HepG2 (cell line): ENCODE measurements around the gene APOC4. TPM values are rescaled to one million over a fixed set of nuclear protein-coding genes. Genes with fewer than 3 reads are reported as not detected.
A peak's percentile ranks its signal among the peaks of the same experiment; 100 is the strongest.

Experiments
- ATF7-NPFF ChIP-seq: sonication (generic); formaldehyde crosslinking; IDR thresholded peaks from 2 replicates; pipeline ENCODE4 v1.8.1; 2023; ENCODE audit warnings: mild to moderate bottlenecking, low read depth, missing genetic modification reagents, moderate library complexity
- CC2D1A ChIP-seq: sonication (generic); formaldehyde crosslinking; IDR thresholded peaks from 2 replicates; pipeline ENCODE4 v1.8.1; 2023; ENCODE audit warnings: mild to moderate bottlenecking, missing genetic modification reagents
- DR1 ChIP-seq: sonication (generic); formaldehyde crosslinking; IDR thresholded peaks from 2 replicates; pipeline ENCODE4 v1.8.0; 2021; ENCODE audit warnings: mild to moderate bottlenecking, missing genetic modification reagents, inconsistent platforms
- GATAD1 ChIP-seq: IDR thresholded peaks from 2 replicates; pipeline ENCODE4 v1.6.1; 2016; ENCODE audit warnings: missing genetic modification reagents, missing compliant biosample characterization
- NFRKB ChIP-seq: fragments of 450-650 bp; IDR thresholded peaks from 2 replicates; pipeline ENCODE4 v1.6.1; 2017
- RFXANK ChIP-seq: IDR thresholded peaks from 2 replicates; pipeline ENCODE4 v1.6.1; 2016
- SALL1 ChIP-seq: sonication (generic); formaldehyde crosslinking; IDR thresholded peaks from 2 replicates; pipeline ENCODE4 v1.8.0; 2022; ENCODE audit warnings: mild to moderate bottlenecking, missing genetic modification reagents
- ZFX ChIP-seq: sonication (generic); formaldehyde crosslinking; IDR thresholded peaks from 2 replicates; pipeline ENCODE4 v1.4.0; 2020; ENCODE audit warnings: mild to moderate bottlenecking, low read depth, missing genetic modification reagents, moderate library complexity
- ZNF235 ChIP-seq: sonication (generic); formaldehyde crosslinking; IDR thresholded peaks from 2 replicates; pipeline ENCODE4 v1.8.1; 2023; ENCODE audit warnings: mild to moderate bottlenecking, missing genetic modification reagents, borderline replicate concordance
- ZNF350 ChIP-seq: sonication (generic); formaldehyde crosslinking; IDR thresholded peaks from 2 replicates; pipeline ENCODE4 v1.4.0; 2020; ENCODE audit warnings: mild to moderate bottlenecking, low read depth, missing genetic modification reagents, borderline replicate concordance
- ZNF549 ChIP-seq: sonication (generic); formaldehyde crosslinking; IDR thresholded peaks from 2 replicates; pipeline ENCODE4 v1.5.0; 2020; ENCODE audit warnings: missing genetic modification reagents
- polyA plus RNA-seq, 8 experiments: library from polyadenylated mRNA; depleted of rRNA in 3 of 8; stranded (reverse) in 7 of 8; unstranded in 1 of 8; fragments of >200 nt; fragmentation: Illumina TruSeq in 4 of 8; extraction: Trizol in 4 of 8; gene quantifications; 2 replicates each; pipeline versions ENCODE4 v1.2.1 to v1.2.3, GENCODE V29; 2011 to 2016; ENCODE audit warnings: low read depth in 4 of 8, missing spikeins in 1 of 8, mixed read lengths in 1 of 8; ENCODE audit not compliant: insufficient read depth in 1 of 8
- total RNA-seq, 5 experiments: library from RNA; depleted of rRNA; stranded (reverse); fragments of >200 nt; fragmentation: Illumina TruSeq; extraction: Trizol; gene quantifications; 2 replicates each; pipeline ENCODE4 v1.2.3, GENCODE V29; 2016; ENCODE audit warnings: low read depth in 1 of 5
- TF ChIP-seq, protein P1 (sequence below): sonication (generic); formaldehyde crosslinking; IDR thresholded peaks from 2 replicates; pipeline ENCODE4 v1.4.0; 2020; ENCODE audit warnings: missing genetic modification reagents
- TF ChIP-seq, protein P2 (sequence below): IDR thresholded peaks from 2 replicates; pipeline ENCODE4 v1.6.1; 2016; ENCODE audit warnings: missing compliant biosample characterization, missing genetic modification reagents, borderline replicate concordance
- TF ChIP-seq, protein P3 (sequence below): sonication (generic); formaldehyde crosslinking; IDR thresholded peaks from 2 replicates; pipeline ENCODE4 v1.5.1; 2020; ENCODE audit warnings: mild to moderate bottlenecking, missing genetic modification reagents, borderline replicate concordance
- TF ChIP-seq, protein P4 (sequence below), 2 experiments: fragments of 450-650 bp in 1 of 2; sonication (generic) in 1 of 2; formaldehyde crosslinking; IDR thresholded peaks; 2 replicates each; pipeline versions ENCODE4 v1.5.0 to v1.8.0; 2020 to 2022; ENCODE audit warnings: mild to moderate bottlenecking in 1 of 2, missing genetic modification reagents in 1 of 2

APOC4 gene
- total and polyA plus RNA-seq, 2 of the 13 experiments (the other 11 are each of a cell fraction or from before 2014, with no cell fraction given): 0.46 TPM; not detected in 1

DNA sequence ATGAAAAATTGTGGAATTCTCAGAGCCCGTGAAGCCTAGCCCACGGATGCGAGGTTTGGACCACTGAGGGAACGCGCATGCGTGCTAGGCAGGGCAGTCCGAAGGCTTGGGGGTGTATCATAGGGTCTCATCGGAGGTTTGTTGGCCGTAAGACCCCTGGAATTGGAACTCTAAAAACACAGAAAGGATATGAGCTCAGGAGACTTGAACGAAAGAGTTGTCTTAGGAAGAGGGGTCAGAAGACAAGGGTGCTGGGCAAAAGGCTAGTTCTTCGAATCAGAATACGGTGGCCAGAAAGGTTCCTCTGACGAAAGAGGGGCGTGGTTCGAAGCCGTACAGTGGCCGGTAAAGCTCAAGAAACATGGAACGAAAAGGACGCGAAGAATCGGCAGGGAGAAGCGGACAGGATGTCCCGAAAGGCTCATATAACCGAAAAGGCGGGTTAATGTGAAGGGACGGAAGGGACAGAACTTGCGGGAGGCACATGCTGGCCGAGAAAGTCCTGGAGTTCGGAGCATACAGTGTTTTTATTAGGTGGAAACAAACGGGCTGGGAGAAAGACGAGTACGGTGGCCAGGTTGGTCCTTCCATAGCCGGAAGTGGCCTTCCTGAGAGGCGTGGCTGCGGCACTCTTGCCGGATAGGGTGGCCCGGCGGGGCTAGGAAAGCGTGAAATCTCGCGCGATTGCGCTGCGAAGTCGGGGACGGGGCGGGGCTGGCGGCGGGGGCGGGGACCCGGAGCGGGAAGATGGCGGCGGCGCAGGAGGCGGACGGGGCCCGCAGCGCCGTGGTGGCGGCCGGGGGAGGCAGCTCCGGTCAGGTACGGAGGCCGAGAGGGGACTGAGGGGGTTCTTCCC lies 12.8 kb downstream of the APOC4 start, which contains the start of gene CLPTM1 (continued):
- TF ChIP-seq, protein P1, sequence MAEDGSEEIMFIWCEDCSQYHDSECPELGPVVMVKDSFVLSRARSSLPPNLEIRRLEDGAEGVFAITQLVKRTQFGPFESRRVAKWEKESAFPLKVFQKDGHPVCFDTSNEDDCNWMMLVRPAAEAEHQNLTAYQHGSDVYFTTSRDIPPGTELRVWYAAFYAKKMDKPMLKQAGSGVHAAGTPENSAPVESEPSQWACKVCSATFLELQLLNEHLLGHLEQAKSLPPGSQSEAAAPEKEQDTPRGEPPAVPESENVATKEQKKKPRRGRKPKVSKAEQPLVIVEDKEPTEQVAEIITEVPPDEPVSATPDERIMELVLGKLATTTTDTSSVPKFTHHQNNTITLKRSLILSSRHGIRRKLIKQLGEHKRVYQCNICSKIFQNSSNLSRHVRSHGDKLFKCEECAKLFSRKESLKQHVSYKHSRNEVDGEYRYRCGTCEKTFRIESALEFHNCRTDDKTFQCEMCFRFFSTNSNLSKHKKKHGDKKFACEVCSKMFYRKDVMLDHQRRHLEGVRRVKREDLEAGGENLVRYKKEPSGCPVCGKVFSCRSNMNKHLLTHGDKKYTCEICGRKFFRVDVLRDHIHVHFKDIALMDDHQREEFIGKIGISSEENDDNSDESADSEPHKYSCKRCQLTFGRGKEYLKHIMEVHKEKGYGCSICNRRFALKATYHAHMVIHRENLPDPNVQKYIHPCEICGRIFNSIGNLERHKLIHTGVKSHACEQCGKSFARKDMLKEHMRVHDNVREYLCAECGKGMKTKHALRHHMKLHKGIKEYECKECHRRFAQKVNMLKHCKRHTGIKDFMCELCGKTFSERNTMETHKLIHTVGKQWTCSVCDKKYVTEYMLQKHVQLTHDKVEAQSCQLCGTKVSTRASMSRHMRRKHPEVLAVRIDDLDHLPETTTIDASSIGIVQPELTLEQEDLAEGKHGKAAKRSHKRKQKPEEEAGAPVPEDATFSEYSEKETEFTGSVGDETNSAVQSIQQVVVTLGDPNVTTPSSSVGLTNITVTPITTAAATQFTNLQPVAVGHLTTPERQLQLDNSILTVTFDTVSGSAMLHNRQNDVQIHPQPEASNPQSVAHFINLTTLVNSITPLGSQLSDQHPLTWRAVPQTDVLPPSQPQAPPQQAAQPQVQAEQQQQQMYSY: no peak
- TF ChIP-seq, protein P2, sequence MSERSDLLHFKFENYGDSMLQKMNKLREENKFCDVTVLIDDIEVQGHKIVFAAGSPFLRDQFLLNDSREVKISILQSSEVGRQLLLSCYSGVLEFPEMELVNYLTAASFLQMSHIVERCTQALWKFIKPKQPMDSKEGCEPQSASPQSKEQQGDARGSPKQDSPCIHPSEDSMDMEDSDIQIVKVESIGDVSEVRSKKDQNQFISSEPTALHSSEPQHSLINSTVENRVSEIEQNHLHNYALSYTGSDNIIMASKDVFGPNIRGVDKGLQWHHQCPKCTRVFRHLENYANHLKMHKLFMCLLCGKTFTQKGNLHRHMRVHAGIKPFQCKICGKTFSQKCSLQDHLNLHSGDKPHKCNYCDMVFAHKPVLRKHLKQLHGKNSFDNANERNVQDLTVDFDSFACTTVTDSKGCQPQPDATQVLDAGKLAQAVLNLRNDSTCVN (CRISPR knock-in tag): 0 out of 2 replicates have a peak, but pooled peaks have one; percentile 18
- TF ChIP-seq ZNF549 (CRISPR knock-in tag) (no peak), DR1 (no peak), ZNF350 (CRISPR knock-in tag) (peak; percentile 84), ZNF235 (peak; percentile 71; the same call in 1 of the 2 replicates), ZFX (peak; percentile 63), ATF7-NPFF (no peak), CC2D1A (CRISPR knock-in tag) (no peak), RFXANK (CRISPR knock-in tag) (0 out of 2 replicates have a peak, but pooled peaks have one; percentile 24), GATAD1 (peak; percentile 93), SALL1 (CRISPR knock-in tag) (peak; percentile 46), NFRKB (no peak)
- TF ChIP-seq, protein P3, sequence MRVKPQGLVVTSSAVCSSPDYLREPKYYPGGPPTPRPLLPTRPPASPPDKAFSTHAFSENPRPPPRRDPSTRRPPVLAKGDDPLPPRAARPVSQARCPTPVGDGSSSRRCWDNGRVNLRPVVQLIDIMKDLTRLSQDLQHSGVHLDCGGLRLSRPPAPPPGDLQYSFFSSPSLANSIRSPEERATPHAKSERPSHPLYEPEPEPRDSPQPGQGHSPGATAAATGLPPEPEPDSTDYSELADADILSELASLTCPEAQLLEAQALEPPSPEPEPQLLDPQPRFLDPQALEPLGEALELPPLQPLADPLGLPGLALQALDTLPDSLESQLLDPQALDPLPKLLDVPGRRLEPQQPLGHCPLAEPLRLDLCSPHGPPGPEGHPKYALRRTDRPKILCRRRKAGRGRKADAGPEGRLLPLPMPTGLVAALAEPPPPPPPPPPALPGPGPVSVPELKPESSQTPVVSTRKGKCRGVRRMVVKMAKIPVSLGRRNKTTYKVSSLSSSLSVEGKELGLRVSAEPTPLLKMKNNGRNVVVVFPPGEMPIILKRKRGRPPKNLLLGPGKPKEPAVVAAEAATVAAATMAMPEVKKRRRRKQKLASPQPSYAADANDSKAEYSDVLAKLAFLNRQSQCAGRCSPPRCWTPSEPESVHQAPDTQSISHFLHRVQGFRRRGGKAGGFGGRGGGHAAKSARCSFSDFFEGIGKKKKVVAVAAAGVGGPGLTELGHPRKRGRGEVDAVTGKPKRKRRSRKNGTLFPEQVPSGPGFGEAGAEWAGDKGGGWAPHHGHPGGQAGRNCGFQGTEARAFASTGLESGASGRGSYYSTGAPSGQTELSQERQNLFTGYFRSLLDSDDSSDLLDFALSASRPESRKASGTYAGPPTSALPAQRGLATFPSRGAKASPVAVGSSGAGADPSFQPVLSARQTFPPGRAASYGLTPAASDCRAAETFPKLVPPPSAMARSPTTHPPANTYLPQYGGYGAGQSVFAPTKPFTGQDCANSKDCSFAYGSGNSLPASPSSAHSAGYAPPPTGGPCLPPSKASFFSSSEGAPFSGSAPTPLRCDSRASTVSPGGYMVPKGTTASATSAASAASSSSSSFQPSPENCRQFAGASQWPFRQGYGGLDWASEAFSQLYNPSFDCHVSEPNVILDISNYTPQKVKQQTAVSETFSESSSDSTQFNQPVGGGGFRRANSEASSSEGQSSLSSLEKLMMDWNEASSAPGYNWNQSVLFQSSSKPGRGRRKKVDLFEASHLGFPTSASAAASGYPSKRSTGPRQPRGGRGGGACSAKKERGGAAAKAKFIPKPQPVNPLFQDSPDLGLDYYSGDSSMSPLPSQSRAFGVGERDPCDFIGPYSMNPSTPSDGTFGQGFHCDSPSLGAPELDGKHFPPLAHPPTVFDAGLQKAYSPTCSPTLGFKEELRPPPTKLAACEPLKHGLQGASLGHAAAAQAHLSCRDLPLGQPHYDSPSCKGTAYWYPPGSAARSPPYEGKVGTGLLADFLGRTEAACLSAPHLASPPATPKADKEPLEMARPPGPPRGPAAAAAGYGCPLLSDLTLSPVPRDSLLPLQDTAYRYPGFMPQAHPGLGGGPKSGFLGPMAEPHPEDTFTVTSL (CRISPR knock-in tag): no peak
- TF ChIP-seq, protein P4, sequence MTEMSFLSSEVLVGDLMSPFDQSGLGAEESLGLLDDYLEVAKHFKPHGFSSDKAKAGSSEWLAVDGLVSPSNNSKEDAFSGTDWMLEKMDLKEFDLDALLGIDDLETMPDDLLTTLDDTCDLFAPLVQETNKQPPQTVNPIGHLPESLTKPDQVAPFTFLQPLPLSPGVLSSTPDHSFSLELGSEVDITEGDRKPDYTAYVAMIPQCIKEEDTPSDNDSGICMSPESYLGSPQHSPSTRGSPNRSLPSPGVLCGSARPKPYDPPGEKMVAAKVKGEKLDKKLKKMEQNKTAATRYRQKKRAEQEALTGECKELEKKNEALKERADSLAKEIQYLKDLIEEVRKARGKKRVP (CRISPR knock-in tag; IDR thresholded peaks at IDR 0.05): no peak; a peak in 1 of 4 replicates
